ENCODE data around the gene KRT72.

DNA sequence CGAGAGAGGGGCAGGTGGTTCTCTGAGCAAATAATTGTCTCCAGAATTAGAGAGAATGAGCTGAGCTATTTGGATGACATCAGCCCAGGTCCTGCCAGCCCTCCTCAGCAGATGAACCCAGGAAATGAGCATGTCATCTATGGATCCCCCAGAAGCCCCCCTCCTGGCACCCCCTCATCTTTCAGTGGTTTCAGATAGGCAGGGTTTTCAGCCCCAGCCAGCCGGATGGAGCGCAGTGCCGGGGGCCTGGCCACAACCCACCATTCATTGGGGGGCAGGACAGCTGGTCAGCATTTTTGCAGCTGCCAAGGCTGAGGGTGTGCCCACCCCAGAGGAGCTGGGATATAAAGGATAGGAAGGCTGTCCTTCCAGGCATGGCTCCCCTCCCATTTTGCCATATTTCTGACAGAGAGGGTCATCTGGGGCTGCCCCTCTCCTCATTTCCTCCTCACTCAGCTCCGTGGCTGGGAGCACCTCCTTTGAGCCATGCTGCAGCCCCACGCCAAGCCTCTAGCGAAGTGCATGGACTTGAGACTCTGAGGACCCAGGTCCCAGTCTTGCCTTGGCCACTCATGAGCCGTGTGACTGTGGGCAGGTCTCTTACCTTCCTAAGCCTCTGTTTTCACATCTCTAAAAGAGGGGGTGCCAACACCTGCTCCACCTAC is 42.4 kb downstream of the KRT72 start:
- TF ChIP-seq, protein P1, sequence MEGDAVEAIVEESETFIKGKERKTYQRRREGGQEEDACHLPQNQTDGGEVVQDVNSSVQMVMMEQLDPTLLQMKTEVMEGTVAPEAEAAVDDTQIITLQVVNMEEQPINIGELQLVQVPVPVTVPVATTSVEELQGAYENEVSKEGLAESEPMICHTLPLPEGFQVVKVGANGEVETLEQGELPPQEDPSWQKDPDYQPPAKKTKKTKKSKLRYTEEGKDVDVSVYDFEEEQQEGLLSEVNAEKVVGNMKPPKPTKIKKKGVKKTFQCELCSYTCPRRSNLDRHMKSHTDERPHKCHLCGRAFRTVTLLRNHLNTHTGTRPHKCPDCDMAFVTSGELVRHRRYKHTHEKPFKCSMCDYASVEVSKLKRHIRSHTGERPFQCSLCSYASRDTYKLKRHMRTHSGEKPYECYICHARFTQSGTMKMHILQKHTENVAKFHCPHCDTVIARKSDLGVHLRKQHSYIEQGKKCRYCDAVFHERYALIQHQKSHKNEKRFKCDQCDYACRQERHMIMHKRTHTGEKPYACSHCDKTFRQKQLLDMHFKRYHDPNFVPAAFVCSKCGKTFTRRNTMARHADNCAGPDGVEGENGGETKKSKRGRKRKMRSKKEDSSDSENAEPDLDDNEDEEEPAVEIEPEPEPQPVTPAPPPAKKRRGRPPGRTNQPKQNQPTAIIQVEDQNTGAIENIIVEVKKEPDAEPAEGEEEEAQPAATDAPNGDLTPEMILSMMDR (IDR thresholded peaks at IDR 0.05) = no peak
- TF ChIP-seq POLR2A (IDR thresholded peaks at IDR 0.05) = no peak
- TF ChIP-seq POLR2AphosphoS5 (IDR thresholded peaks at IDR 0.05; ENCODE audit: insufficient read depth in 1 of 2, low read depth in 1 of 2) = no peak

All from vagina (tissue), 2 donors.